ENCODE results near the gene ABCB9.
A peak's percentile ranks its signal among the peaks of the same experiment; 100 is the strongest.
"Not testable (repeated sequence)": the region's sequence is repeated elsewhere in the genome, so short reads cannot be mapped to it uniquely, and the experiment has no call there.

Gene ABCB9

GRCh38 chr12:122895320-122895703, 71.0 kb downstream of the ABCB9 start:
- no peak for DNase-seq (ENCODE audit: low spot score)

GRCh38 chr12:122894193-122895121, 71.8 kb downstream of the ABCB9 start:
- peak; percentile 31 for DNase-seq (ENCODE audit: low spot score)

- no peak for DNase-seq (ENCODE audit: low spot score)
These were observed 72.8 kb downstream of the ABCB9 start for GRCh38 chr12:122893208-122894153.

- not testable (repeated sequence) for DNase-seq (ENCODE audit: low spot score)
These were observed 73.5 kb downstream of the ABCB9 start for GRCh38 chr12:122892724-122893123.

- DNase-seq (ENCODE audit: low spot score), result no peak
These were observed 74.4 kb downstream of the ABCB9 start for GRCh38 chr12:122891661-122892525.

DNA sequence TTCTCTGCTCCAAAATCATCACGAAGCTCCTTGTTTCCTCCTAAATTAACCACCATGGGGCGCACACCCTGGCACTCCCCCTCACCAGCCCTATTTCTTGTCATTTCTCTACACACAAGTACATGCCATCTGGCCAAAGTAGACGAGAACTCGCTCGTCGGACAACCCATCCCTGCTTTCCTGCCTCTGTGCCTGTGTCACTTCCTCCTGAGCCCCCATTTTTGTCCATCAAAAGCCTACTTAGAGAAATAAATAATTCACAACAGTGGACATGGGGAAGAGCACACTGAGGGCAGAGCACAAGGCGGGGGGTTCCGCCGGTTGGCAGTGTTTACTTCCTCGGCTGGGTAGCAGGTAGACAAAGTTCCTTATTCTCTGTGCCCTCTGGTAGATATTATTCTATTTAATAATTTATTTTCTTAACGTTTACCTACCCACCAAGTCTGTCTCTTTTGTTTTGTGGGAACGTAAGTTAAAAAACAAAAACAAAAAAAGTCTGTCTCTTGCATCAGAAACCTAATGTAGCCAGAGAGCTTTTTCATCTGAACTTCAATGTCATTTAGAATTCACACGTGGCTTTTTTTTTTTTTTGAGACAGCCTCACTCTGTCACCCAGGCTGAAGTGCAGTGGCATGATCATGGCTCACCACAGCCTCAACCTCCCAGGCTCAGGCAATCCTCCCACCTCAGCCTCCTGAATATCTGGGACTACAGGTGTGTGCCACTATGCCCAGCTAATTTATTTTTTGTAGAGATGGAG, 76.3 kb downstream of the ABCB9 start:
- no peak for DNase-seq (ENCODE audit: low spot score)

DNA sequence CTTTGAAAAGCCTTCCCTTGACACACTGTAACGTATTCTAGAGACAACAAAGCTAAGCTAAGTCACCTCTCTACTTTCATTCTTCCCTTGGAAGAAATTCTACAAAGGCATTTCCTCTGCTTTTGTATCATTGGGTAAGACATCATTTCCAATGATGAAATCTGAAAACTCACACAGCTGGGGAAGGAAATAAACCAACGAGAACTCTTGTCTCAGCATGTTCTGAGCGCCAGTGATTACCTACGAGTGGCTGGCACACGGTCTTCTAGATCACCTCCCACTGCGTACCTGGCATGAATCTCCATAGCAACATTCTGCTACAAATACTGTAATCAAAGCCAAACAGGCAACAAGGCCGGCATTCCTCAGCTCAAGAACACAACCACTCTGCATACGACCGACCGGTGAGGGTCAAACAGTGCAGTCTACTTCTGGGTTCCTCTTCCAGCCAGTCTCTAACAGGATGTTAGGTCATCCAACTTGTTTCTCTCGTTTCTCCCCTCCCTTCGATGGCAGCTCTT, 78.0 kb downstream of the ABCB9 start:
- peak; percentile 62 for DNase-seq (ENCODE audit: low spot score)

DNA sequence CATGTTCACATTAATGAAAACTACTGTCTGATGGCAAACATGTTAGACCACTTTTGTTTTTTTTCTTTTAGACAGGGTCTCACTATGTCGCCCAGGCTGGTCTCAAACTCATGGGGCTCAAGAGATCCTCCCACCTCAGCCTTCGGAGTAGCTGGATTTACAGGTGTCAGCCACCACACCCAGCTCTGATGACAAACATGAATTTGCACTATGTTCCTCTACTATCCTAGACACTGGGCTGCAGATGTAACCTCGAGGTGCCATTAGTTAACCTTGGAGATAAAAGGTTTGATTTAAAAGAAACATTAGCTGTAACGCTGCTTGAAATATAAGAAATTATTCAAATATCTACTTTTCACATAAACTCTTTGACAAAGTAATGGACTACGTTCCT, 78.4 kb downstream of the ABCB9 start:
- no peak for DNase-seq (ENCODE audit: low spot score)

DNA sequence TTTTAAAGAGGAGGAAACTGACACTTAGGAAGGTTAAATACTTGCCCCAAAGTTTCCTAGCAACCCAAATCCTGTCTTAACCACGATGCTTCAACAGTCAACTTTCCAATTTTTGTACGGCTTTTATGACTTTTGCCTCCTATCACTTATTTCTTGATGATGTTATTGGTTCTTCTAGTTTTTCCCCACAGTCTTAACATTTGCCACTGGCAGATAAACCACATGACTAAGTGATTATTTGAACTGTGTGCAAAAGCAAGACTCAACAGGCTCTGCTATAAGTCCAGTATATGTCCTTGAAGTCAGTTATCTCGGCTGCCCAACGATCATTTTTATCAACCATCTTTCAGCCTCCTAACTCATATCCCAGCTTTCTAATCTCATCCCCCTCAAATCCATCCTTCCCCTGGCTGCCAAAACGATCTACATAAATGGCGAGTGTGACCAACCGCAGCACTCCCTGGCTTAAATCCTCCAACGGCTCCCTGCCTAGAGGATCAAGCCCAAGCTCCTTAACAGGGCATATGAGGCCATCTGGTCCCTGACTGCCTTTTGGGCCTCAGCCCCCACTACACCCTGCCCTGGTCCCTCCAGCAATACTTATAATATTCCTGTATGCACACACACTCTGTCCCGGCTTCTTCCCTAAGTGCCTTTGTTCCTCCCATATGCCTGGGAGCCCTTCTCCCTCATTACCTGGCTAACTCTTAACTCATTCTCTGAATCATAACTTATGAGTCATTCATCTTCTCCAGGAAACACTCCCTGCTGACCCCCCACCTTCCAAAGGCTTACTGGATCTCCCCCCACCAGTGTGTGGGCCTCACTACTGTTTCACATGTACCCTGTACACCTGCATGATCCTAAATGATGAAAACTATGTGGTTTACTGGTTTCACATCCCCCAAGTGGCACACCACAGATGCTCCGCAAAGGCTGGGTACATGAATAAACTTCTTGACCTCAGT, 79.1 kb downstream of the ABCB9 start:
- peak; percentile 71 for DNase-seq (ENCODE audit: low spot score)

- no peak for DNase-seq (ENCODE audit: low spot score)
These were observed 80.1 kb downstream of the ABCB9 start for GRCh38 chr12:122886161-122886560.

- DNase-seq (ENCODE audit: low spot score), result no peak
These were observed 81.4 kb downstream of the ABCB9 start for GRCh38 chr12:122884860-122885259.

DNA sequence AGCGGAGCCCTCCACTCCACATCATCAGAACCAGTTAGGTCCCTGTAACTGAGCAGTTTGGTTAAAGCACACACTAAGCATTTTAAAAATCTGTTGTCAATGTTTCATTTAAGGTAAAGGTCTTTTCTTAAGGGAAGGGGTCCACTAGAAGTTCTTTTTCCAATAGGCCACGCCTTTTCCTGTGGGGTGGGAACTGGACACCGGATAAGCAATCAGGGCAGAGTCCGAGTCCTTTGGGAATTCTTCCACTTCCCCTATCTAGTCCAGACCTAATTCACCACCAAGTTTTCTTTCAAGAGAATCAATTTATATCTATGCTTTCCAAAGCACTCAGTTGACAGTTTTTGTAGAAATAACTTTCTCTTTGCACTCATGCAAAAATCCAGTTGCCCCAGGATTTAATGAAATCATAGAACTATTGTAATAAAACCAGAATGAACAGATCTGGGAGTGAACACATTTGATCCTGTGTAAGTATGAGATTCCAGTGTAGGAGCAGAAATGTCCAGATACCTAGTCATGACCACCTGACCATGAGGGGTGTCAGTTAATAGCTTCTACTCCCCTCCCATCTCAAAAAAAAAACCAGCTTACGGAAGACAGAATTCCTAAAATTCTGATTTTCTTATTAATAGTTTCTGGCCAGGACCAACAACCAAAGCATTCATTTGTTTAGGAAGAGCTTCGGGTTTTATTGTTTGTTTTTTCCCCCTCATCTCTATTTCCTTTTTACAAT, 82.0 kb downstream of the ABCB9 start:
- DNase-seq (ENCODE audit: low spot score), result no peak

DNA sequence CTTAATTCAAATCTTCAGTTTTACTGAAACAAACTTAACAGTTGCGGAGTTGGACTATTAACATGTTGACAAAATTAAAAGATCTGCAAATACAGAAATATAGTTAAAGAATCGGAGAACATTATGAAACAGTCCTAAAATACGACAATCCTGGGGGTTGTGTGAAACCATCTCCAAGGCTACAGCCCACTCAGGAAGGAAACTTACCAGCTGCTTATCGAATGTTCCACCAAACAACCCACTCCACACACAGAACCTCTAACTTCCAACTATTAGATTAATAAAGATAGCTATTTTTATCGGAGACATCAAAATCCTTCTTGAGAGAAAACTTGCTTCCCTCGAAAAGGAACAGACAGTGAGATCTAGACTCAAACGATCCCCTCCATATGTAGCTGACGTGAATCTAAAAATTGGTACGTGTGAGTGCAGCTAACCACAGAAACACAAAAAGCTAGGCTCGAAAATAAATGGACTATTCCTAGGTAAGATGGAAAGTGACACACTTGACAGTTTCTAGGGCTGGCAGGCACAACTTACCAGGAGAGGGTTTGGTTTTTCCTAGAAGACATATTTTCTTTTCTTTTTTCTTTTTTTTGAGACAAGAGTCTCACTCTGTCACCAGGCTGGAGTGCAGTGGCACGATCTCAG, 83.2 kb downstream of the ABCB9 start:
- peak; percentile 37 for DNase-seq (ENCODE audit: low spot score)

GRCh38 chr12:122880668-122881067, 85.6 kb downstream of the ABCB9 start:
- peak; percentile 32 for DNase-seq (ENCODE audit: low spot score)

DNA sequence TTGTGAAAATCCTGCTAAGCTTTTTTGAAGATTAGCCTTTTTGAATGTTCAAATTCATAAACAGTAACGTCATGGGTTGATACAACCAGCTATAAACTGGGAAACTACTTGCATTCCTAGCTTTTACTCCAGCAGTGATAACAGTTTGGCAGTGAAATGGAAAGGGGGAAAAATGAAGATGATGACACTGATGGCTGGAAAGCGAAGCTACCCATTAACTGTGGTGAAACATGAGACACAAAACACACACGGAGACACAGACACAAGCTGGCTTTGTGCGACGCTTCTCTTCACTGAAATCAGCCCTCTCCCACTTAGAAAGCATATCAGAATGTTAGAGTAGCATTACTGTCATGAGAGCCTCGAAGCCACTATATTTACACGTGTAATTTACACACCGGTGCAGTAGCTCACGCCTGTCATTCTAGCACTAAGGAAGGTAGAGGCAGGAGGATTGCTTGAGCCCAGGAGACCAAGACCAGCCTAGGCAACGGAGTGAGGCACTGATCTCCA, 86.1 kb downstream of the ABCB9 start:
- no peak for DNase-seq (ENCODE audit: low spot score)

All from activated CD4-positive, alpha-beta T cell treated with anti-CD3 and anti-CD28 coated beads, Interleukin-2, Interleukin-4, amounts not matched to agents 100 ng/mL and 50 ng/mL, durations not matched to agents 16 hours and 8 hours (primary cell).